ENCODE measurements around the gene TMEM222.

- TF ChIP-seq CTCF (IDR thresholded peaks at IDR 0.05; ENCODE audit: borderline replicate concordance, extremely low read depth, low read length, poor library complexity, severe bottlenecking) (no peak), EZH2 (IDR thresholded peaks at IDR 0.05; ENCODE audit: borderline replicate concordance, low read depth, low read length, severe bottlenecking) (no peak)
Measured at GRCh38 chr1:27374362-27375086, 52.6 kb downstream of the TMEM222 start, which contains the start of gene FCN3.
